ENCODE data around the gene SPG7.

DNA sequence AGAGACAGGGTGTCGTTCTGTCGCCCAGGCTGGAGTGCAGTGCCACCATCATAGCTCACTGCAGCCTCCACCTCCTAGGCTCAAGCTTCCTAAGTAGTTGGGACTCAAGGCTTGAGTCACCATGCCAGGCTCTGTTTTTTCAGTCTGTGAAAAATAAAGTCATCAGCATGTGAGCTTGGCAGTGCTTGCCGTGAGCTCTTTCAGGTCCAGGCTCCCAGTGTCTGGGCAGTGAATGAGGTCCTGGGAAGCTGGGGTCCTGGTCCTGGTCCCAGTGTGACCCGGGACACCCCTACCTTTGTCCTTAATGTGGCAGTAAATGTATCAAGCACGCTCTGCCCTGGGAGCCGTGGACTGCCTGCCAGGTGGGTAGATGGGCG is 29.3 kb downstream of the SPG7 start:
- TF ChIP-seq, protein P1, sequence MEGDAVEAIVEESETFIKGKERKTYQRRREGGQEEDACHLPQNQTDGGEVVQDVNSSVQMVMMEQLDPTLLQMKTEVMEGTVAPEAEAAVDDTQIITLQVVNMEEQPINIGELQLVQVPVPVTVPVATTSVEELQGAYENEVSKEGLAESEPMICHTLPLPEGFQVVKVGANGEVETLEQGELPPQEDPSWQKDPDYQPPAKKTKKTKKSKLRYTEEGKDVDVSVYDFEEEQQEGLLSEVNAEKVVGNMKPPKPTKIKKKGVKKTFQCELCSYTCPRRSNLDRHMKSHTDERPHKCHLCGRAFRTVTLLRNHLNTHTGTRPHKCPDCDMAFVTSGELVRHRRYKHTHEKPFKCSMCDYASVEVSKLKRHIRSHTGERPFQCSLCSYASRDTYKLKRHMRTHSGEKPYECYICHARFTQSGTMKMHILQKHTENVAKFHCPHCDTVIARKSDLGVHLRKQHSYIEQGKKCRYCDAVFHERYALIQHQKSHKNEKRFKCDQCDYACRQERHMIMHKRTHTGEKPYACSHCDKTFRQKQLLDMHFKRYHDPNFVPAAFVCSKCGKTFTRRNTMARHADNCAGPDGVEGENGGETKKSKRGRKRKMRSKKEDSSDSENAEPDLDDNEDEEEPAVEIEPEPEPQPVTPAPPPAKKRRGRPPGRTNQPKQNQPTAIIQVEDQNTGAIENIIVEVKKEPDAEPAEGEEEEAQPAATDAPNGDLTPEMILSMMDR (conservative IDR thresholded peaks at IDR 0.05) = no peak
- TF ChIP-seq EZH2 (IDR thresholded peaks at IDR 0.05; ENCODE audit: low read depth) = no peak

Data from PC-9 (cell line).